GM12865 (cell line): ENCODE data around the gene MFRP.

Experiments used
- DNase-seq: peaks from one replicate; pipeline ENCODE4 v3.0.0; 2010; ENCODE audit warnings: low read depth
- H3K4me3 ChIP-seq: 2 replicates; pipeline ENCODE4 v1.5.1; 2011; ENCODE audit warnings: mild to moderate bottlenecking, low read depth, low read length, control low read depth
- CTCF ChIP-seq: IDR thresholded peaks from 2 replicates; pipeline ENCODE4 v1.5.1; 2011; ENCODE audit warnings: low read length, control low read depth, low read depth, inconsistent platforms; ENCODE audit not compliant: insufficient read depth; ENCODE audit errors: missing control alignments

Gene MFRP

GRCh38 chr11:119297938-119298337, 48.6 kb downstream of the MFRP start:
- H3K4me3 ChIP-seq, result no peak overlapping the region
- TF ChIP-seq CTCF, result no peak
- no peak for DNase-seq

GRCh38 chr11:119295178-119295577, 51.3 kb downstream of the MFRP start:
- DNase-seq, result no peak
- no peak overlapping the region for H3K4me3 ChIP-seq
- no peak for TF ChIP-seq CTCF

GRCh38 chr11:119293461-119293860, 53.0 kb downstream of the MFRP start:
- no peak overlapping the region for H3K4me3 ChIP-seq
- DNase-seq, result no peak
- no peak for TF ChIP-seq CTCF

GRCh38 chr11:119290894-119291497, 55.5 kb downstream of the MFRP start:
- no peak for DNase-seq
- TF ChIP-seq CTCF, result no peak
- no peak overlapping the region for H3K4me3 ChIP-seq
